GM21390 (cell line): Measurements from ENCODE around the gene INHBE.
"Not testable (repeated sequence)": the region's sequence is repeated elsewhere in the genome, so short reads cannot be mapped to it uniquely, and the experiment has no call there.

Experiments used
- ATAC-seq: cut with Tn5 transposase; IDR thresholded peaks from one replicate; pipeline ENCODE4 v1.9.1; 2021; ENCODE audit not compliant: unreplicated experiment

Gene INHBE

DNA sequence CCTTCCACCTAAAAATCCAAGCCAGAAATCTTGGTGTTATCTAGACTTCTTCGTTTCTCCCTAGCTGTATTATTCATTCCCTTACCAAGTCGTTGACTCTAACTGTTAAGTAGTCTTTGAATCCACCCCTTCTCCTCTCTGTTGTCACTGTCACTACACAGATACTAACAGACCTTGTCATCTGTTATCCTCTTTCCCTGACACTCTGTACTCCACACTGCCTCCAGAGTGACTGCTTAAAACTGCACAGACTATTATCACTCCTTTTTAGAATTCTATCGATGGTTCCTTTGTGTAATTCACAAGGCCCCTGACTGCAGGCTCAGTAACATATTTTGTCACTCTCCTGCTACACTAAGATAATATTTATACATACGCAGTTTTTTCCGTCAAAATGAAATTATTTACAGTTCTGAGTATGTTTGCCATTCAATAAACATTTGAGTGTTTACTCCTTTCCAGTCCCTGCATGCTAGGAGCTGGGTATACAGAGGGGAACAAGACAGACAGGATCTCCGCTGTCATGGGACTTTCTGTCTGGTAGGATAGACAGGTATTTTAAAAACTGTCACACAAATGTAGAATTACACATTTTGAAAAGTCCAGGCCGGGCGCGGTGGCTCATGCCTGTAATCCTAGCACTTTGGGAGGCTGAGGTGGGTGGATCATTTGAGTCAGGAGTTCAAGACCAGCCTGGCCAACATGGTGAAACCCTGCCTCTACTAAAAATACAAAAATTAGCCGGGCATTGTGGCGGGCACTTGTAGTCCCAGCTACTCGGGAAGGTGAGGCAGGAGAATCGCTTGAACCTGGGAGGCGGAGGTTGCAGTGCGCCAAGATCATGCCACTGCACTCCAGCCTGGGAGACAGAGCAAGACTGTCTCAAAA, 36.5 kb downstream of the INHBE start:
- no peak for ATAC-seq

DNA sequence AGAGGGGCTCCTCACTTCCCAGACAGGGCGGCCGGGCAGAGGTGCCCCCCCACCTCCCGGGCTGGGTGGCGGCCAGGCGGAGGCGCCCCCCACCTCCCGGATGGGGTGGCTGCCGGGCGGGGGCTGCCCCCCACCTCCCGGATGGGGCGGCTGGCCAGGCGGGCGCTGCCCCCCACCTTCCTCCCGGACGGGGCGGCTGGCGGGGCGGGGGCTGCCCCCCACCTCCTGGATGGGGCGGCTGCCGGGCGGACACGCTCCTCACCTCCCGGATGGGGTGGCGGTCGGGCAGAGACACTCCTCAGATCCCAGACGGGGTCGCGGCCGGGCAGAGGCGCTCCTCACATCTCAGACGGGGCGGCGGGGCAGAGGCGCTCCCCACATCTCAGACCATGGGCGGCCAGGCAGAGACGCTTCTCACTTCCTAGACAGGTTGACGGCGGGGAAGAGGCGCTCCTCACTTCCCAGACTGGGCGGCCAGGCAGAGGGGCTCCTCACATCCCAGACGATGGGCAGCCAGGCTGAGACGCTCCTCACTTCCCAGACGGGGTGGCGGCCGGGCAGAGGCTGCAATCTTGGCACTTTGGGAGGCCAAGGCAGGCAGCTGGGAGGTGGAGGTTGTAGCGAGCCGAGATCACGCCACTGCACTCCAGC, 40.1 kb downstream of the INHBE start:
- not testable (repeated sequence) for ATAC-seq

DNA sequence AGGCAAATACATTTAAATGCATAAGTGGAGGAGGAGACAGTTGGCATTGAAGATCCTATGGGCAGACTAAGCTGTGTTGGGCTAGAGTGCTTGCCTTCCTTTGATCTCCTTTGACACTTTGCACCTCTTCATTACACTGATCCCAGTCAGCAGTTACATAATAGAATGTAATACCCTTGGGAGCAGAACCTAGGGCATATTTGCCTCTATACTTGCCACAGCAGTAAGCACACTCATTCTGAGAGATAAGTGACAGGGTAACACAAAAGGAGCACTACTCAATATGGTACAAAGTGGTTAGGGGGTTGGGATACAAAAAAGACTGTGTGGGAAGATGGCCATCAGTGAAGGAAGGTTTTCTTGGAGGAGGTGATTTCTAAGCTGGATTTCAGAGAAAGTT, 41.7 kb downstream of the INHBE start:
- no peak for ATAC-seq

DNA sequence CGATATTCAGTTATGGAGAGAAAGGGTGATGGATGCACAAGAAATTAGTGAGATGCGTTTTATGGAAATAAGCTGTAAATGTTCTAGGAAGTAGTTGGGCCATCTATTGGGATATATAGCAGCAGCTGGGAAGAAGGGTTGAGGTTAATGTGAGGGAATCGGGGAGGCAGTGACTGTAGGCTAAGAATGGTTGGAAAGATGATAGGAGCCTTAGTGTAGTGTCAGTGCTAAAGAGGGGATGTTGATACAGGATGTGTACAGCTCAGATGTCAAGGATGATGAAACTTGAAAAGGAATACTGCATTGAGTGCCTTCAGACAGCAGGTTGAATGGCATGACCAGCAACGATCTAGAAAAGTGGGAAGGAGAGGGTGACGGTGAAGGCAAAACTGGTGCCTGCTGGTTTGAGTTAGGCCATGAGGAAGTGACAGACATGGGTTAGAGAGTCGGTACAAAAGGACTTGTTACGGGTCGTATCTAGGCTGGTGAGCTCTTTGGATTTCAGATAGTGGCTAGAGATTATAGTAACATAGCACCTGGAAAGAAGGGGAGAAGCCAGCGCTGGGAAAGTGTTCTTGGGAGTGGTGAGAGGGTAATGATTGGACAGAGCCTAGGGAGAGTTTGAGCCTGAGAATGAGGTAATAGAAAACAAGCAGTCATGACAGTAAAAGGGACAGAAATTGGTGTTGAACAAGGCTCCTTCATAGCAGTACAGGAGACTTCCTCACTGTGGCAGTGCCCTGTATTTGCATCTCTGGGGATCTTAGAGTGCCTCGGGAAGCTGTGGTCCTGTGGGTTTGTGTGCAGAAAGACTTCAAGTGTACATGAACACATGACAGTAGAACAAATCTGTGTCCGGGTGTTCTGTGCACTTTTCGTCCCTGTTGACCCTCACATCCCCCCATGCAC, 42.4 kb downstream of the INHBE start:
- no peak for ATAC-seq

DNA sequence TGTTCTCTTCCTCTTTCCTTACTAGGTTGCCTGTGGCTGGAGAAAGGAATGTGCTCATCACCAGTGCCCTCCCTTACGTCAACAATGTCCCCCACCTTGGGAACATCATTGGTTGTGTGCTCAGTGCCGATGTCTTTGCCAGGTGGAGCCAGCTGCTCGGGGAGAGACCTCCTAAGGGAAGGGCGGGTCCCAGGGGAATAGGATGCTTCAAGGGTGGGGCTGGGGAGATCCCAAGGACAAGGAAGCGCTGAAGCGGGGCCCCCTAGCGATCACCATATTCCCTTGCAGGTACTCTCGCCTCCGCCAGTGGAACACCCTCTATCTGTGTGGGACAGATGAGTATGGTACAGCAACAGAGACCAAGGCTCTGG, 43.0 kb downstream of the INHBE start:
- no peak for ATAC-seq

DNA sequence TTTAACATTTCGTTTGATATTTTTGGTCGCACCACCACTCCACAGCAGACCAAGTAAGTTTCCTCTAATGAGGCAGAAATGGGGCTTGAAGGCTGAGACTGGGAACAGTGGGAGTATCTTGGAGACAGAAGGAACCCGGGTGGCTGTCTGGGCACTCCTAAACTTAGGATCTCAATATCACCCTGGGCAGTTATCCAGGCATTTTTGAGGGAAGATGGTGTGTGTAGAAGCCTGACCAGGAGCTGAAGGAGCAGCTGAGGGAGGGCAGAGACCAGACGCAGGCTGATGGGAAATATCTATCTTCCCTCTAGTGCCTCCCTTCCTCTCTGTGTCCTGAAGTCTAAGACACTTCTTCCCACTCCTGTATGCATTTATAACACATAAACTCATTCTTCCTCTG, 43.5 kb downstream of the INHBE start:
- no peak for ATAC-seq

DNA sequence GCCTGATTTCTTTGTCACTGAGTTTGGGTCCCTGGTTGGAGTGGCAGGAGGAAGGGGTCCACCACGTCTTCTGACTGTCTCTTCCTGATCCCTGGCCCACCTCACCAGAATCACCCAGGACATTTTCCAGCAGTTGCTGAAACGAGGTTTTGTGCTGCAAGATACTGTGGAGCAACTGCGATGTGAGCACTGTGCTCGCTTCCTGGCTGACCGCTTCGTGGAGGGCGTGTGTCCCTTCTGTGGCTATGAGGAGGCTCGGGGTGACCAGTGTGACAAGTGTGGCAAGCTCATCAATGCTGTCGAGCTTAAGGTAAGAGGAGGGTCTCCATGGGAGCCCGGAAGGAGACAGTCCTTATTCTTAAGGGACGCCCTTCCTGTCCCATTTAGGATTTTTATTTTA, 45.1 kb downstream of the INHBE start:
- no peak for ATAC-seq

DNA sequence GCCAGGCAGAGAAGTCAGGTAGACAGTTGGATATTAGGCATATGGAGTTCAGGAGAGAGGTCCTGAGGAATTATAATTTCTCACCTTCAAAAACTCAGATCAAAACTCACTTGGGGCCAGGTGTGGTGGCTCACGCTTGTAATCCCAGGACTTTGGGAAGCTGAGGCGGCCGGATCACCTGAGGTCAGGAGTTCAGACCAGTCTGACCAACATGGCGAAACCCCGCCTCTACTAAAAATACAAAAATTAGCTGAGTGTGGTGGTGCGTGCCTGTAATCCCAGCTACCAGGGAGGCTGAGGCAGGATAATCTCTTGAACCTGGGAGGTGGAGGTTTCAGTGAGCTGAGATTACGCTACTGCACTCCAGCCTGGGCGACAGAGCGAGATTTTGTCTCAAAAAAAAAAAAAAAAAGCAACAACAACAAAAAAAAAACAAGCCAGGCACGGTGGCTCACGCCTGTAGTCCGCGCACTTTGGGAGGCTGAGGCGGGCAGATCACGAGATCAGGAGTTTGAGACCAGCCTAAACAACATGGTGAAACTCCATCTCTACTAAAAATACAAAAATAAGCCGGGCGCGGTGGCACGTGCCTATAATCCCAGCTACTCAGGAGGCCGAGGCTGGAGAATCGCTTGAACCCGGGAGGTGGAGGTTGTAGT, 47.3 kb downstream of the INHBE start:
- ATAC-seq, result not testable (repeated sequence)

DNA sequence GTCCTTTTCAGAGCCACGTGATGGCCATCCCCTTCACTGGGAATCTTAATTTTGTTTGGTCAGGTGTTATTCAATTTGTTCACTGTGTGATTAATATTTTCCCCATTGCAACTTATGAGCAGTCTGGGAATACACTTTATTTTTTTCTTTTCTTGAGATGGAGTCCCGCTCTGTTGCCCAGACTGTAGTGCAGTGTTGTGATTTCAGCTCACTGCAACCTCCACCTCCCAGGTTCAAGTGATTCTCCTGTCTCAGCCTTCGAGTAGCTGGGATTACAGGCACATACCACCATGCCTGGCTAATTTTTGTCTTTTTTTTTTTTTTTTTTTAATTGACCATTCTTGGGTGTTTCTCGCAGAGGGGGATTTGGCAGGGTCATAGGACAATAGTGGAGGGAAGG, 51.4 kb downstream of the INHBE start:
- ATAC-seq, result not testable (repeated sequence)
